Fibroblast of lung (primary cell): ENCODE data around the gene SLC6A12. TPM values are rescaled to one million over a fixed set of nuclear protein-coding genes. Genes with fewer than 3 reads are reported as not detected.

Source experiments
- DNase-seq, 2 donors: peaks; one replicate each; pipeline versions ENCODE4 v3.0.0 to v3.0.0-alpha.2; 2010; ENCODE audit warnings: low read depth in 2 of 2
- H2AFZ ChIP-seq: 2 replicates; pipeline ENCODE4 v1.5.1; 2012; ENCODE audit warnings: low read length, control low read depth, inconsistent platforms
- H3K27ac ChIP-seq: 2 replicates; pipeline ENCODE4 v1.5.1; 2011; ENCODE audit warnings: low read length, control low read depth; ENCODE audit not compliant: insufficient read depth
- H3K27me3 ChIP-seq: 2 replicates; pipeline ENCODE4 v1.5.1; 2011; ENCODE audit warnings: mild to moderate bottlenecking, low read length; ENCODE audit not compliant: control insufficient read depth, insufficient read depth
- H3K36me3 ChIP-seq: 2 replicates; pipeline ENCODE4 v1.5.1; 2011; ENCODE audit warnings: low read length; ENCODE audit not compliant: control insufficient read depth, insufficient read depth
- H3K4me1 ChIP-seq: 2 replicates; pipeline ENCODE4 v1.5.1; 2011; ENCODE audit warnings: low read length; ENCODE audit not compliant: control insufficient read depth, insufficient read depth; ENCODE audit errors: extremely low read depth
- H3K4me2 ChIP-seq: 2 replicates; pipeline ENCODE4 v1.5.1; 2011; ENCODE audit warnings: low read length, control low read depth; ENCODE audit not compliant: insufficient read depth; ENCODE audit errors: extremely low read depth
- H3K4me3 ChIP-seq, 4 experiments: fragments of 200-600 bp in 1 of 4; sonication (generic) in 1 of 4; replicated peaks in 1 of 4; 2 replicates each; pipeline ENCODE4 v1.5.1; 2011 to 2016; ENCODE audit warnings: low read length in 4 of 4, low read depth in 3 of 4, mild to moderate bottlenecking in 3 of 4, control low read depth in 2 of 4, inconsistent platforms in 1 of 4, mixed read lengths in 1 of 4; ENCODE audit not compliant: insufficient read depth in 1 of 4; ENCODE audit errors: control extremely low read depth in 1 of 4
- H3K79me2 ChIP-seq: 2 replicates; pipeline ENCODE4 v1.5.1; 2012; ENCODE audit warnings: mild to moderate bottlenecking, low read length, inconsistent platforms; ENCODE audit not compliant: control insufficient read depth, insufficient read depth
- H3K9ac ChIP-seq: 2 replicates; pipeline ENCODE4 v1.5.1; 2011; ENCODE audit warnings: mild to moderate bottlenecking, low read length, control low read depth; ENCODE audit not compliant: insufficient read depth
- H3K9me3 ChIP-seq: 2 replicates; pipeline ENCODE4 v1.5.1; 2012; ENCODE audit warnings: low read depth, low read length; ENCODE audit not compliant: control insufficient read depth, insufficient read depth
- H4K20me1 ChIP-seq: 2 replicates; pipeline ENCODE4 v1.5.1; 2011; ENCODE audit warnings: low read length; ENCODE audit not compliant: control insufficient read depth, insufficient read depth; ENCODE audit errors: extremely low read depth
- CTCF ChIP-seq, 2 donors: IDR thresholded peaks in 1 of 2; conservative IDR thresholded peaks in 1 of 2; 1 replicate in 1 of 2; 2 replicates in 1 of 2; pipeline ENCODE4 v1.5.1; 2011 to 2012; ENCODE audit warnings: low read length in 2 of 2, control low read depth in 1 of 2, inconsistent platforms in 1 of 2, low read depth in 1 of 2, mild to moderate bottlenecking in 1 of 2
- EZH2 ChIP-seq: IDR thresholded peaks from 2 replicates; pipeline ENCODE4 v1.5.1; 2012; ENCODE audit warnings: low read length, control low read depth, mild to moderate bottlenecking; ENCODE audit errors: missing control alignments
- polyA plus RNA-seq, 2 donors: library from polyadenylated mRNA; depleted of rRNA in 1 of 2; stranded (reverse) in 1 of 2; unstranded in 1 of 2; fragments of >200 nt; gene quantifications; 2 replicates each; pipeline ENCODE4 v1.2.1, GENCODE V29; 2011 to 2012; ENCODE audit warnings: missing spikeins in 1 of 2
- total RNA-seq: library from RNA; depleted of rRNA; stranded (reverse); fragments of >200 nt; gene quantifications from 2 replicates; pipeline ENCODE4 v1.2.1, GENCODE V29; 2014

SLC6A12 gene
- total and polyA plus RNA-seq, 2 donors (not counting 1 experiment from before 2014, with no cell fraction given) = not detected

- TF ChIP-seq EZH2 = no peak
- TF ChIP-seq CTCF (conservative IDR thresholded peaks at IDR 0.05 in 1 of 2, IDR thresholded peaks at IDR 0.05 in 1 of 2; ENCODE audit: low read depth in 1 of 2, low read length in 2 of 2) = no peak
- Histone ChIP-seq H3K4me2 (no peak overlapping the region), H3K27ac (no peak overlapping the region)
These were observed 39.8 kb downstream of the SLC6A12 start for GRCh38 chr12:174124-174523.

GRCh38 chr12:172732-173161 lies 41.2 kb downstream of the SLC6A12 start:
- no peak overlapping the region for H3K27ac ChIP-seq
- peaks cover 5% of the 10 kb centered on the region for H3K27me3 ChIP-seq
- H3K4me1 ChIP-seq = peaks cover 12% of the 10 kb centered on the region
- no peaks in the 10 kb centered on the region for H3K9me3 ChIP-seq
- no peak overlapping the region for H3K9ac ChIP-seq
- no peak for DNase-seq
- H3K4me3 ChIP-seq = no peak overlapping the region
- H3K4me2 ChIP-seq = no peak overlapping the region
- H3K36me3 ChIP-seq = no peaks in the 10 kb centered on the region
- TF ChIP-seq EZH2 (no peak), CTCF (conservative IDR thresholded peaks at IDR 0.05 in 1 of 2, IDR thresholded peaks at IDR 0.05 in 1 of 2; ENCODE audit: low read depth in 1 of 2, low read length in 2 of 2) (no peak)
- no peaks in the 10 kb centered on the region for H3K79me2 ChIP-seq
- no peak overlapping the region for H2AFZ ChIP-seq
- no peaks in the 10 kb centered on the region for H4K20me1 ChIP-seq

More at GRCh38 chr12:174124-174523, 39.8 kb downstream of the SLC6A12 start:
- Histone ChIP-seq H3K4me1 (peaks cover 12% of the 10 kb centered on the region), H4K20me1 (no peaks in the 10 kb centered on the region), H3K36me3 (no peaks in the 10 kb centered on the region), H2AFZ (no peak overlapping the region), H3K9me3 (no peaks in the 10 kb centered on the region), H3K27me3 (peaks cover 2% of the 10 kb centered on the region), H3K4me3 (no peak overlapping the region), H3K9ac (no peak overlapping the region), H3K79me2 (no peaks in the 10 kb centered on the region)
- DNase-seq = no peak

GRCh38 chr12:171743-172676 lies 41.9 kb downstream of the SLC6A12 start:
- Histone ChIP-seq H3K9ac (no peak overlapping the region), H2AFZ (no peak overlapping the region), H4K20me1 (no peaks in the 10 kb centered on the region), H3K4me1 (peaks cover 8% of the 10 kb centered on the region), H3K9me3 (no peaks in the 10 kb centered on the region), H3K27me3 (peaks cover 9% of the 10 kb centered on the region), H3K79me2 (no peaks in the 10 kb centered on the region), H3K36me3 (no peaks in the 10 kb centered on the region), H3K4me2 (no peak overlapping the region), H3K27ac (no peak overlapping the region), H3K4me3 (no peak overlapping the region)
- no peak for TF ChIP-seq EZH2
- no peak for TF ChIP-seq CTCF (conservative IDR thresholded peaks at IDR 0.05 in 1 of 2, IDR thresholded peaks at IDR 0.05 in 1 of 2; ENCODE audit: low read depth in 1 of 2, low read length in 2 of 2)
- no peak for DNase-seq
